GM21390 (cell line): ENCODE results near the gene RUSC1.
"Not testable (repeated sequence)": the region's sequence is repeated elsewhere in the genome, so short reads cannot be mapped to it uniquely, and the experiment has no call there.

Experiments used
- ATAC-seq: cut with Tn5 transposase; IDR thresholded peaks from one replicate; pipeline ENCODE4 v1.9.1; 2021; ENCODE audit not compliant: unreplicated experiment

RUSC1 gene

GRCh38 chr1:155322953-155323728 lies 2.4 kb downstream of the RUSC1 start:
- peak; percentile 42 for ATAC-seq

DNA sequence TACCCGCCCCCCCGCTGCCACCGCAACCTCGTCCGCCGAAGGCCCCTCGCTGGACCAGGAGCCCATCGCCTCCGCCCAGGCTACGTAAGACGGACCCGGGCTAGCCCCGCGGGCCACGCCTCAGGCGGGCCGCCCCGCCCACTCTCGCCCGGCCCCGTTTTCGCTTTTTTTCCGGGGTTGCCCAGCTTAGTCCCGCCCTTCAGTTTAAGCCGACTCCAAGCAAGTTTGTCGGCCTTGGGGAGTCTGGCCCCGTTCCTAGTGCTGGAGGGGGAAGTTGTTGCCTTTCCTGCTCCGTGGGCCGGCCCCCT lies 3.0 kb downstream of the RUSC1 start:
- no peak for ATAC-seq

DNA sequence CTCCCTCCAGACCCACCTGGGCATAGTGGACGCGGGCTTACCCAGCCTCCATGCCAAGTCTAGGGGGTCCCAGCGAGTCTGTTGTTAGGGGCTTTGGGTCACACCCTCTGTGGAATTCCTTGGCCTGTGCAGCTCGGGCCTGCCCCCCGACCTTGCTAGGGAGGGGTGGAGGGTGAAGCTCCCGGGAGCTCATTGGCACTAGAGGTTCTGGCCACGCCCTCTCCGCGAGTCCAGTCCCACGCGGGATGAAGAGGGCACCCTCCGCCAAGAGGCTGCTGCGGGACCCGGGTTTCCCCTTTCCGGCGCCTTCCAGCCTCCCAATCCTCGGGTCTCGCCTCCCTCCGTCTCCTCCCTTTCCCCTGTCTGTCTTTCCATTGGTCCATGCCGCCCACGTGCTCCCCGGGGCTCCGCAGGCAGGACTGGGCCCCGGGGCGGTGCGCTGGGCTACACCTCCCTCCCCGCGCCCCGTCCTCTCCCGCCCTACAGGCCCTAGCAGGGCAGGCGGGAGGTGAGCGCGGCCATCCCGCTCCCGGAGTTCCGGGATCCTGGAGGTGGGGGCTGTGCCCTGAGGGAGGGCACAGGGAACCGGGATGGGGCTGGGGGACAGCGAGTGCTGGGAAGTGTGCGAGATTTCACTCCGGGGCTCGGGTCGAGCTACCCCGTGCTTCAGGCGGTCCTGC lies 3.5 kb downstream of the RUSC1 start:
- ATAC-seq, result peak; percentile 65

GRCh38 chr1:155324717-155325602 lies 4.3 kb downstream of the RUSC1 start:
- no peak for ATAC-seq

DNA sequence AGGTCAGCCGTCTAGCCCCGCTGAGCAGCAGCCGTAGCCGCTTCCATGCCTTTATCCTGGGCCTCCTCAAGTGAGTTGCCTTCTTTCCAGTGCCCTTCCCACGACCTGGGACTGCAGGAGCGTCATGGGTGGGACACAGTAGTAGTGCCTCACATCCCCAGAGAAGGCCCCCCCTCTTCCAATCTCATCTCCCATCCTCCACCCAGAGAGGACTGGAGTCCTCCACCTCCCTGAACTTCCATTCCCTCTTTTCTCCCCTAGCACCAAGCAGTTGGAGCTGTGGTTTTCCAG lies 4.9 kb downstream of the RUSC1 start:
- no peak for ATAC-seq

DNA sequence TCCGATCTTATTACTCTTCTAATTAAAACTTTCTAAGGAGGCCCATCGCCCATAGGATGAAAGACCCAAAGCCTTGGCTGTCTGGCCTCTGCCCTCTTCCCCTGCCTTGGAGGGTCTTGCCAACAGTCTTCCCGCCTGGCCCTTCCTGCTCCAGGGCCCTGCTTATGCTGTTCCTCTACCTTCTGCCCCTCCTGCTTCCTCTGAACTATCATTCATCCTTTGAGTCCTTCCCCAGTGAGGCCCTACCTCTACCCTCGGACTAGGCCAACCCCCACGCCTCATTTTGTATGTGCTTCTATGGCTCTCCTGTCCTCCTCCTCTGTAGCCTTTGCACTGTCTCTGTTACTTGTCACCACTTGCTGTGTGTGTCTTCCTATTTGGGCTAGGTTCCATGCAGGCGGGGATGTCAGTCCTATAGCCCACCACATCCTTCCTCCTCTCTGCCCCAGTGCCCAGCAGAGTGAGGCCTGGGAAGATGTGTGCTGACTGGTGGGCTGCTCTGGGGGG lies 5.4 kb downstream of the RUSC1 start:
- no peak for ATAC-seq

- ATAC-seq, result no peak
Observed at GRCh38 chr1:155326631-155327037, 5.9 kb downstream of the RUSC1 start.

- no peak for ATAC-seq
Observed at GRCh38 chr1:155327981-155328380, 7.3 kb downstream of the RUSC1 start.

GRCh38 chr1:155328856-155329255 lies 8.2 kb downstream of the RUSC1 start:
- ATAC-seq, result not testable (repeated sequence)

- ATAC-seq, result no peak
Observed at GRCh38 chr1:155329980-155330598, 9.4 kb downstream of the RUSC1 start.

- no peak for ATAC-seq
Observed at GRCh38 chr1:155334962-155335361, 14.3 kb downstream of the RUSC1 start.

DNA sequence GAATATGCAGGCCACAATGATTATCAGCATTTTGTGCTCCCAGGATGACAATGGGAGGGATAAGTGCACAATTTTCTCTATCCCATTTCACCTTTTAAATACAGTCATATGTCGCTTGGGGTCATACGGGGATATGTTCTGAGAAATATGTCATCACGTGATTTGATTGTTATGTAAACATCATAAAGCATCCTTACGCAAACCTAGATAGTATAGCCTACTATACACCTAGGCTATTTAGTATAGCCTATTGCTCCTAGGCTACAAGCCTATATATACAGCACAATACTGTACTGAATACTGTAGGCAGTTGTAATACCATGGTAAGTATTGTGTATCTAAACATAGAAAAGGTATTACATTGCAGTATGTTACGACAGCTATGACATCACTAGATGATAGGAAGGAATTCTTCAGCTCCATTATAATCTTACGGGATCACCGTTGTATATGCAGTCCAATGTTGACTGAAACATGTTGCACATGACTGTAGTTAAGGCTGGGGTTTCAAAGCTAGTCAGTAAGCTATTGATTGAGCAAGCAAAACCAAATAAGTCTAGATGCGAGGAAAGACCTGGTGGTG lies 18.9 kb downstream of the RUSC1 start:
- no peak for ATAC-seq

DNA sequence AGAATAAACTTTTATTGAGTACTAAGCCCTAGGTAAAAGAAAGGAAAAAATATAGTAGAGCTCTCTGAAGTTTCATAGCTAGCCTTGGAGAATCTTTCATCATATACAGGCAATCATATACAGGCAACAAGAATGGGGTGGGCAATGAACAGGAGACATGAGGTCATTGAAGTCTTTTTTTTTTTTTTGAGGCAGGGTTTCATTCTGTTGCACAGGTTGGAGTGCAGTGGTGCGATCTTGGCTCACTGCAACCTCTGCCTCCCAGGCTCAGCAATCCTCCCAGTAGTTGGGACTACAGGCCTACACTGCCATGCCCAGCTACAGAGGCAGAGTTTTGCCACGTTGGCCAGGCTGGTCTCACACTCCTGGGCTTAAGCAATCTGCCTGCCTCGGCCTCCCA lies 22.1 kb downstream of the RUSC1 start:
- no peak for ATAC-seq

DNA sequence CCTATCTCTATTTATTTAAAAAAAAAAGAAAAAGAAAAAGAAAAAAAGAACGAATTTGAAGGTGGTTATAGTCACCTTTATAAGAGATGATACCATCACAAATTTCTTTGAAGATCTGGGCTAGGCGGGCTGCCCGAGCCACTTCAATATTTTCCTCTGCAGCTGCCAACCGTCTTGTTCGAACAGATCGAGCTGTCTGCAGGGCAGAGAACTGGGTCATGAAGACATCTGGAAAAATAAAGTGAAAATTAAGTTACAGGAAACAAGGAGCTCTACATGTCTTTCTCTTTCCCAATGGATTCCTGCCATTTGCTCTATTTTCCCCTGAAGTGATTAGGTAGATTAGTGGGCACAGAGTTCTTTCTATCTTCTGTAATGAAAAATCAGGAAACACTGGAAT lies 31.9 kb downstream of the RUSC1 start:
- ATAC-seq, result no peak

DNA sequence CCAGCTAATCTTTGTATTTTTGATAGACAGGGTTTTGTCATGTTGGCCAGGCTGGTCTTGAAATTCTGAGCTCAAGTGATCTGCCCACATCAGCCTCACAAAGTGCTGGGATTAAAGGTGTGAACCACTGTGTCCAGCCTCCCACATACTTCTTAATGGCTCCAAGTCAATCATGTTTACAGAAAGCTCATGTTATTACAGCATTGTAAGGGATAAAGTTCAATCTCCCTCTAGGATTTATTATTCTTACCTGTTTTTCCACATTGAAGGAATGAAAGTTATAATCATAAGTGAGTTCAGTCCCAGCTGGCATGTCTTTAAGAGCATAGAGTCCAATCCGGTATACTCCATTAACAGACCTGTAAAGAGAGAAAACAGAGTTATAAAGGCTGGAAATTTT lies 39.4 kb downstream of the RUSC1 start:
- ATAC-seq, result no peak

GRCh38 chr1:155379180-155379579 lies 58.5 kb downstream of the RUSC1 start:
- ATAC-seq, result no peak

- no peak for ATAC-seq
Observed at GRCh38 chr1:155379631-155380090, 59.0 kb downstream of the RUSC1 start.
